ENCODE data around the gene MTR. TPM values are rescaled to one million over a fixed set of nuclear protein-coding genes. Genes with fewer than 3 reads are reported as not detected.

MTR gene
- total RNA-seq, 1 experiment from 2014 or later, result 54.6 TPM

GRCh38 chr1:236759252-236759859 is 35.7 kb upstream of the MTR start:
- no TSS peak for BruUV-seq (replicated peaks)
- H3K9me3 Mint-ChIP-seq (ENCODE audit: unreplicated experiment), result no peaks in the 10 kb centered on the region
- H3K27ac Mint-ChIP-seq (ENCODE audit: low read depth, unreplicated experiment), result no peak overlapping the region
- TF ChIP-seq CTCF (IDR thresholded peaks at IDR 0.05; ENCODE audit: unreplicated experiment), result peak; percentile 90
- H3K36me3 Mint-ChIP-seq (ENCODE audit: insufficient read depth, unreplicated experiment), result no peaks in the 10 kb centered on the region
- H3K27me3 Mint-ChIP-seq (ENCODE audit: insufficient read depth, unreplicated experiment), result no peaks in the 10 kb centered on the region
- POLR2A ChIA-PET, result interaction anchor here (0.6 to 1.7 kb wide), 7 partner anchors 9 to 635 kb away, joined by 3 to 9 read pairs (median 4); partner anchors contain the start of gene MTR
- H3K4me1 Mint-ChIP-seq (ENCODE audit: insufficient read depth, unreplicated experiment), result no peaks in the 10 kb centered on the region
- CTCF ChIA-PET, result interaction anchor here (0.5 to 4.3 kb wide), 76 partner anchors 8 to 863 kb away, joined by 3 to 53 read pairs (median 4); partner anchors contain the start of gene HEATR1
- no peak overlapping the region for H3K4me3 Mint-ChIP-seq (ENCODE audit: unreplicated experiment)
- intact Hi-C loops (cut with micrococcal nuclease), result loop anchor here (1.0 to 5.0 kb wide), 4 partner anchors 110 to 803 kb away; no protein-coding TSS in a partner anchor
- peak; percentile 81 for DNase-seq (ENCODE audit: unreplicated experiment)

GRCh38 chr1:236760480-236760879 is 34.6 kb upstream of the MTR start:
- Mint-ChIP-seq H3K27me3 (ENCODE audit: insufficient read depth, unreplicated experiment) (peaks cover 1% of the 10 kb centered on the region), H3K4me1 (ENCODE audit: insufficient read depth, unreplicated experiment) (no peaks in the 10 kb centered on the region), H3K9me3 (ENCODE audit: unreplicated experiment) (no peaks in the 10 kb centered on the region), H3K36me3 (ENCODE audit: insufficient read depth, unreplicated experiment) (no peaks in the 10 kb centered on the region), H3K27ac (ENCODE audit: low read depth, unreplicated experiment) (no peak overlapping the region), H3K4me3 (ENCODE audit: unreplicated experiment) (no peak overlapping the region)
- CTCF ChIA-PET, result interaction anchor here (0.6 to 4.3 kb wide), 24 partner anchors 7 to 802 kb away, joined by 3 to 53 read pairs (median 10); no protein-coding TSS in a partner anchor
- POLR2A ChIA-PET, result interaction anchor here (0.6 kb wide), 1 partner anchor 11 kb away, joined by 3 read pairs; no protein-coding TSS in a partner anchor
- intact Hi-C loops (cut with micrococcal nuclease), result no loop called here
- DNase-seq (ENCODE audit: unreplicated experiment), result no peak
- no peak for TF ChIP-seq CTCF (IDR thresholded peaks at IDR 0.05; ENCODE audit: unreplicated experiment)
- BruUV-seq (replicated peaks), result no TSS peak

DNA sequence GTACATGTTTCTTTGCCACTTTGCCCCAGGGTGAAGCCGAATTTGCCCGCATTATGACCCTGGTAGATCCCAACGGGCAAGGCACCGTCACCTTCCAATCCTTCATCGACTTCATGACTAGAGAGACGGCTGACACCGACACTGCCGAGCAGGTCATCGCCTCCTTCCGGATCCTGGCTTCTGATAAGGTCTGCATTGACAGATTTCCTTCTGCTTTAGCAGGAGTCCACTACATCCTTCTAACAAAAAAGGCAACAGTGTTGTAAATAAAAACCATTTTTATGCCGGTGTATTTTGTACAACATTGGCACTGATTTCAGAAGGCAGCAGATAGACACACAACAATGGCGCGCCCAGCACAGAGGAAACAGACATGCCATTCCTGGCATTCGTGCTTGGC is 34.1 kb upstream of the MTR start:
- no TSS peak for BruUV-seq (replicated peaks)
- no peak for TF ChIP-seq CTCF (IDR thresholded peaks at IDR 0.05; ENCODE audit: unreplicated experiment)
- Mint-ChIP-seq H3K27me3 (ENCODE audit: insufficient read depth, unreplicated experiment) (peaks cover 7% of the 10 kb centered on the region), H3K27ac (ENCODE audit: low read depth, unreplicated experiment) (no peak overlapping the region), H3K4me1 (ENCODE audit: insufficient read depth, unreplicated experiment) (no peaks in the 10 kb centered on the region), H3K9me3 (ENCODE audit: unreplicated experiment) (no peaks in the 10 kb centered on the region), H3K36me3 (ENCODE audit: insufficient read depth, unreplicated experiment) (no peaks in the 10 kb centered on the region), H3K4me3 (ENCODE audit: unreplicated experiment) (no peak overlapping the region)
- intact Hi-C loops (cut with micrococcal nuclease), result no loop called here
- ChIA-PET CTCF (interaction anchor here (0.6 to 4.3 kb wide), 10 partner anchors 7 to 626 kb away, joined by 3 to 53 read pairs (median 25); no protein-coding TSS in a partner anchor), POLR2A (interaction anchor here (0.6 kb wide), 1 partner anchor 10 kb away, joined by 3 read pairs; no protein-coding TSS in a partner anchor)
- DNase-seq (ENCODE audit: unreplicated experiment), result no peak

DNA sequence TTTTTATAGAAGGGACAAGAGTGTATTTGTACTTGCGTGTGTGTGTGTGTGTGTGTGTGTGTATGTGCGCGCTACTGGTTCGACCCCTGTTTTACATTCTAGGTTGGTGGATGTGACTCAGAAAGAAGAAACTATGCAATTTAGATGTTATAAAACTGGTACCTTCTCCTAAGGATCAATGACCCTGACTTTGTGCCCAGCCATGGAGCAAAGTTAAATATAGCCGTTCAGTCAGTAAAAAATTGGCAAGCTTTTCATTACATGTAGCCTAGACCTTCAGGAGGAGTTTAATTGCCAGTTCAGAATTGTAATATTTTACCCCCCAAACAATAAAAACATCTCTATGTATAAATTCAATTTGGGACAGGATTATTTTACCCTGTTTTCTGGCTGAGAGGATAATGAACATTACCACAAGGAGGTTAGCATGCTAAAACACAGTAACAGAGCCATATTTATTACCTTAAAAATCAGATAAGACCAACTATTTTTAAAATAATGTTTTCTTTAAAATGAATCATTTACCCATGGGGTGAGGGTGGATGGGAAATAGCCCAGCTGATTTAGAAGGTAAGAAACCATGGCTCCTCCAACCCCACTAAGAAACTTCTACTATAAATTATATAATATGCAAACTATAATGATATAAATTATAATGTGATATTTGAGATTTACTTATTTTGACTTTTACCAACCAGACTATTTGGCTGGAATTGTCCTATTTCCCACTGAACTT is 33.5 kb upstream of the MTR start:
- no peak for TF ChIP-seq CTCF (IDR thresholded peaks at IDR 0.05; ENCODE audit: unreplicated experiment)
- Mint-ChIP-seq H3K4me3 (ENCODE audit: unreplicated experiment) (no peak overlapping the region), H3K36me3 (ENCODE audit: insufficient read depth, unreplicated experiment) (no peaks in the 10 kb centered on the region), H3K4me1 (ENCODE audit: insufficient read depth, unreplicated experiment) (no peaks in the 10 kb centered on the region), H3K27ac (ENCODE audit: low read depth, unreplicated experiment) (no peak overlapping the region), H3K9me3 (ENCODE audit: unreplicated experiment) (no peaks in the 10 kb centered on the region), H3K27me3 (ENCODE audit: insufficient read depth, unreplicated experiment) (peaks cover 12% of the 10 kb centered on the region)
- no peak for DNase-seq (ENCODE audit: unreplicated experiment)
- ChIA-PET CTCF (interaction anchor here (0.5 to 1.3 kb wide), 5 partner anchors 8 to 1721 kb away, joined by 3 to 4 read pairs (median 3); no protein-coding TSS in a partner anchor), POLR2A (interaction anchor here (1.5 kb wide), 1 partner anchor 34 kb away, joined by 7 read pairs; the partner anchor contains the start of gene MTR)
- BruUV-seq (replicated peaks), result no TSS peak
- intact Hi-C loops (cut with micrococcal nuclease), result no loop called here

All from MCF 10A (cell line).